ENCODE measurements around the gene ZNF416.
A peak's percentile ranks its signal among the peaks of the same experiment; 100 is the strongest.

ZNF416 gene

DNA sequence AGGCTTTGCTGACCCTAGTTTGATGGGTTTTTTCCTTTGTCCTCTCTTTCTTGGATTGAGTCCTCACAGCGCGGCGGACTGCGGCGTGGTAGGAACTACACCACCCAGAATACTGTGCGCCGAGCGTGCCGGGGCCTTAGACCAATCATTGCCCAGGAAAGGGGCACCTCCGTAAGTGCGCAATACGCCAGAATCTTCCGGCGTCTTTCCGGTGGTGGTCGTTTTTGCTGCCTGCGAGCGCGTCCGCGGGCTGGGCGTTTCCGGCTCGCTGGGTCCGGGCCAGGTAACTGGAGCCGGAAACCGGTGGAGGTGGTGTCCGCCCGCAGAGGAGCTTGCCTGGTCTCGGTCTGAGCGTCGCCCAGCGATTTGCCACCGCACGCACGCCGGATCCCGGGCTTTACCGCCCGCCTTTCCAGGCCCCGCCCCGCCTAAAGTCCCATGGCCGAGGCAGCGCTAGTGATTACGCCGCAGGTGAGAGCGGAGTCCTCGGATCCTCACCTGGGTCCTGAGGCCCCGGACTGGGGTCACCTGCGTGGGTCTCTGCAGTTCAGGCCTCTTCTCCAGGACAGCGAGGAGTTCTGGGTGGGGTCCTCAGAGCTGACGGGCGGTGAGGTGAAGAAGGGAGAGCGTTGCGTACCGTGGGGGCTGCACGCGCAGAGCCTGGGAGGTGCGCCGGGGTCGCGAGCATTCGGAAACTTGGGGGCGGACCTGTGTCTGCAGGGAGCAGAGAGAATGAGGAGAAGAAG, 51.4 kb downstream of the ZNF416 start, which contains the start of gene ZNF549:
ZNF549 (plus strand) TSS at position 221 of the 746 bp plus-strand sequence; CDS start at position 439, 218 bp downstream.
- DNase-seq (ENCODE audit: low read depth), result peak; percentile 88
- TF ChIP-seq, protein P1, sequence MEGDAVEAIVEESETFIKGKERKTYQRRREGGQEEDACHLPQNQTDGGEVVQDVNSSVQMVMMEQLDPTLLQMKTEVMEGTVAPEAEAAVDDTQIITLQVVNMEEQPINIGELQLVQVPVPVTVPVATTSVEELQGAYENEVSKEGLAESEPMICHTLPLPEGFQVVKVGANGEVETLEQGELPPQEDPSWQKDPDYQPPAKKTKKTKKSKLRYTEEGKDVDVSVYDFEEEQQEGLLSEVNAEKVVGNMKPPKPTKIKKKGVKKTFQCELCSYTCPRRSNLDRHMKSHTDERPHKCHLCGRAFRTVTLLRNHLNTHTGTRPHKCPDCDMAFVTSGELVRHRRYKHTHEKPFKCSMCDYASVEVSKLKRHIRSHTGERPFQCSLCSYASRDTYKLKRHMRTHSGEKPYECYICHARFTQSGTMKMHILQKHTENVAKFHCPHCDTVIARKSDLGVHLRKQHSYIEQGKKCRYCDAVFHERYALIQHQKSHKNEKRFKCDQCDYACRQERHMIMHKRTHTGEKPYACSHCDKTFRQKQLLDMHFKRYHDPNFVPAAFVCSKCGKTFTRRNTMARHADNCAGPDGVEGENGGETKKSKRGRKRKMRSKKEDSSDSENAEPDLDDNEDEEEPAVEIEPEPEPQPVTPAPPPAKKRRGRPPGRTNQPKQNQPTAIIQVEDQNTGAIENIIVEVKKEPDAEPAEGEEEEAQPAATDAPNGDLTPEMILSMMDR (conservative IDR thresholded peaks at IDR 0.05; ENCODE audit: low read length), result no peak
- peak within 1 kb of the TSS; percentile 98 for H3K4me3 ChIP-seq (ENCODE audit: low read length)
